B cell (primary cell): ENCODE data around the gene SERINC5. TPM values are rescaled to one million over a fixed set of nuclear protein-coding genes. Genes with fewer than 3 reads are reported as not detected.

ENCODE experiments used
- ATAC-seq: fragments of 200-7000 bp; cut with Tn5 transposase; one replicate; pipeline ENCODE4 v1.10.0; 2021; ENCODE audit warnings: low read depth, mild to moderate bottlenecking, moderate number of reproducible peaks, moderate library complexity
- CTCF ChIA-PET: fragments of 350-600 bp; sonication (Branson Sonifier 250); formaldehyde crosslinking; loops from one replicate; lab custom pipeline; 2021; ENCODE audit warnings: antibody characterized with exemption, inconsistent platforms; lab: Charles Lee
- POLR2A ChIA-PET: fragments of 350-600 bp; sonication (Branson Sonifier 250); formaldehyde crosslinking; loops from one replicate; lab custom pipeline; 2021; ENCODE audit warnings: antibody characterized with exemption; lab: Charles Lee
- DNase-seq: peaks from one replicate; pipeline ENCODE4 v3.0.0; 2013
- H2AFZ ChIP-seq: 2 replicates; pipeline ENCODE4 v1.6.1; 2012; ENCODE audit warnings: mild to moderate bottlenecking, low read depth, low read length; ENCODE audit not compliant: insufficient read depth, poor library complexity, severe bottlenecking
- H3K27ac ChIP-seq, 2 donors: 1 replicate in 1 of 2; 2 replicates in 1 of 2; pipeline ENCODE4 v1.5.1; 2012 to 2013; ENCODE audit warnings: low read length in 2 of 2, mild to moderate bottlenecking in 2 of 2, moderate library complexity in 1 of 2
- H3K27me3 ChIP-seq, 4 experiments: fragments of 200-600 bp in 1 of 4; sonication (generic) in 1 of 4; replicated peaks in 1 of 4; 1 replicate in 2 of 4; 2 replicates in 2 of 4; pipeline versions ENCODE4 v1.6.1 to v1.7.0; 2013 to 2016; ENCODE audit warnings: low read length in 3 of 4, mild to moderate bottlenecking in 2 of 4, mixed read lengths in 1 of 4, moderate library complexity in 1 of 4; ENCODE audit not compliant: insufficient read depth in 4 of 4, control insufficient read depth in 3 of 4; ENCODE audit errors: control extremely low read depth in 1 of 4
- H3K36me3 ChIP-seq, 2 experiments: replicated peaks in 1 of 2; 1 replicate in 1 of 2; 2 replicates in 1 of 2; pipeline versions ENCODE4 v1.6.1 to v1.7.1; 2013; ENCODE audit warnings: low read length in 1 of 2; ENCODE audit not compliant: insufficient read depth in 2 of 2, control insufficient read depth in 1 of 2; ENCODE audit errors: control extremely low read depth in 1 of 2, extremely low read depth in 1 of 2
- H3K4me1 ChIP-seq, 2 donors: fragments of 200-600 bp in 1 of 2; sonication (generic) in 1 of 2; 1 replicate in 1 of 2; 2 replicates in 1 of 2; pipeline versions ENCODE4 v1.5.1 to v1.6.1; 2013 to 2017; ENCODE audit warnings: low read length in 2 of 2; ENCODE audit not compliant: control insufficient read depth in 2 of 2, insufficient read depth in 2 of 2
- H3K4me2 ChIP-seq: replicated peaks from 2 replicates; pipeline ENCODE3; 2012; ENCODE audit warnings: mild to moderate bottlenecking, low read depth, low read length; ENCODE audit not compliant: poor library complexity, severe bottlenecking
- H3K4me3 ChIP-seq, 5 experiments: fragments of 200-600 bp in 1 of 5; sonication (generic) in 1 of 5; 1 replicate in 3 of 5; 2 replicates in 2 of 5; pipeline versions ENCODE4 v1.5.1 to v1.7.0; 2011 to 2016; ENCODE audit warnings: low read length in 4 of 5, mild to moderate bottlenecking in 4 of 5, low read depth in 2 of 5, control low read depth in 1 of 5, moderate library complexity in 1 of 5; ENCODE audit not compliant: insufficient read depth in 1 of 5; ENCODE audit errors: control extremely low read depth in 1 of 5, extremely low read depth in 1 of 5
- H3K79me2 ChIP-seq: fragments of 200-600 bp; sonication (generic); one replicate; pipeline ENCODE4 v1.6.0; 2016; ENCODE audit warnings: low read length; ENCODE audit not compliant: control insufficient read depth, insufficient read depth
- H3K9ac ChIP-seq: fragments of 200-600 bp; sonication (generic); 2 replicates; pipeline ENCODE4 v1.6.1; 2017; ENCODE audit warnings: mild to moderate bottlenecking, low read length, moderate library complexity
- H3K9me3 ChIP-seq, 3 donors: one replicate each; pipeline versions ENCODE4 v1.6.1 to v1.7.1; 2013; ENCODE audit warnings: low read length in 2 of 3; ENCODE audit not compliant: control insufficient read depth in 2 of 3, insufficient read depth in 1 of 3; ENCODE audit errors: control extremely low read depth in 1 of 3
- H4K20me1 ChIP-seq: 2 replicates; pipeline ENCODE4 v1.6.0; 2012; ENCODE audit warnings: mild to moderate bottlenecking, low read length; ENCODE audit not compliant: insufficient read depth, control insufficient read depth, poor library complexity, severe bottlenecking
- H3K27ac Mint-ChIP-seq: one replicate; pipeline ENCODE4 v1.8.0; 2021; ENCODE audit warnings: mixed read lengths
- H3K27me3 Mint-ChIP-seq: one replicate; pipeline ENCODE4 v1.8.0; 2021; ENCODE audit warnings: mixed read lengths
- H3K4me1 Mint-ChIP-seq: one replicate; pipeline ENCODE4 v1.8.0; 2021; ENCODE audit warnings: mixed read lengths
- H3K4me3 Mint-ChIP-seq: one replicate; pipeline ENCODE4 v1.8.0; 2021; ENCODE audit warnings: mixed read lengths
- H3K9me3 Mint-ChIP-seq: one replicate; pipeline ENCODE4 v1.8.0; 2022; ENCODE audit warnings: mixed read lengths; ENCODE audit not compliant: insufficient read depth
- CTCF ChIP-seq: fragments of 200-600 bp; IDR thresholded peaks from one replicate; pipeline ENCODE4 v1.8.0; 2022; ENCODE audit warnings: antibody characterized with exemption, mild to moderate bottlenecking
- EZH2 ChIP-seq: IDR thresholded peaks from 2 replicates; pipeline ENCODE4 v1.6.1; 2012; ENCODE audit warnings: borderline replicate concordance, low read depth, mild to moderate bottlenecking, moderate library complexity, low read length; ENCODE audit not compliant: insufficient read depth, poor library complexity, severe bottlenecking
- WGBS: methylation state at CpG from one replicate; pipeline ENCODE4 v1.1.5; 2013; ENCODE audit warnings: missing lambda C conversion rate; ENCODE audit not compliant: insufficient coverage; 5-methylcytosine and 5-hydroxymethylcytosine counted together
- intact Hi-C: fragments of 100-400 bp; cut with micrococcal nuclease; formaldehyde crosslinking; loops from one replicate; pipeline ENCODE4 v1.10.0; 2022
- polyA plus RNA-seq: library from polyadenylated mRNA; depleted of rRNA; stranded (reverse); fragments of >200 nt; gene quantifications from 2 replicates; pipeline ENCODE4 v1.2.3, GENCODE V29; 2012
- total RNA-seq, 2 donors: library from RNA; stranded (reverse); fragments of 120-200 nt in 1 of 2; gene quantifications; 1 replicate in 1 of 2; 2 replicates in 1 of 2; pipeline versions ENCODE4 v1.2.3 to v1.2.4, GENCODE V29; 2013 to 2022

SERINC5 gene
- total and polyA plus RNA-seq, 2 donors (not counting 1 experiment from before 2014, with no cell fraction given) = 2.4 to 9.5 TPM

GRCh38 chr5:80296121-80296520, 40.3 kb upstream of the SERINC5 start:
- H2AFZ ChIP-seq = no peak overlapping the region
- no peak overlapping the region for H3K27ac ChIP-seq
- no peak overlapping the region for H3K27ac Mint-ChIP-seq
- no peaks in the 10 kb centered on the region for H3K9me3 ChIP-seq
- H3K9me3 Mint-ChIP-seq = no peaks in the 10 kb centered on the region
- no peaks in the 10 kb centered on the region for H4K20me1 ChIP-seq
- ChIA-PET CTCF (interaction anchor here (0.7 kb wide), 1 partner anchor 11 kb away, joined by 4 read pairs; no protein-coding TSS in a partner anchor), POLR2A (no interaction called here)
- H3K9ac ChIP-seq = no peak overlapping the region
- no peak for TF ChIP-seq EZH2
- TF ChIP-seq CTCF = no peak
- H3K4me1 ChIP-seq = no peaks in the 10 kb centered on the region
- 92% methylated on average over 4 of the region's 6 CpGs for WGBS
- no peak for ATAC-seq
- H3K27me3 ChIP-seq = no peaks in the 10 kb centered on the region
- intact Hi-C loops = no loop called here
- H3K4me3 Mint-ChIP-seq = no peak overlapping the region
- no peak for DNase-seq
- no peak overlapping the region for H3K4me2 ChIP-seq
- no peaks in the 10 kb centered on the region for H3K79me2 ChIP-seq
- H3K27me3 Mint-ChIP-seq = peaks cover 6% of the 10 kb centered on the region
- H3K4me1 Mint-ChIP-seq = no peaks in the 10 kb centered on the region
- H3K4me3 ChIP-seq = no peak overlapping the region
- H3K36me3 ChIP-seq = no peaks in the 10 kb centered on the region

GRCh38 chr5:80291761-80292160, 35.9 kb upstream of the SERINC5 start:
- intact Hi-C loops = no loop called here
- Mint-ChIP-seq H3K27me3 (no peaks in the 10 kb centered on the region), H3K4me1 (no peaks in the 10 kb centered on the region), H3K27ac (no peak overlapping the region), H3K4me3 (no peak overlapping the region), H3K9me3 (no peaks in the 10 kb centered on the region)
- Histone ChIP-seq H3K4me3 (no peak overlapping the region), H3K4me2 (no peak overlapping the region), H3K27ac (no peak overlapping the region), H3K27me3 (no peaks in the 10 kb centered on the region), H3K9ac (no peak overlapping the region), H3K36me3 (no peaks in the 10 kb centered on the region), H2AFZ (no peak overlapping the region), H3K79me2 (no peaks in the 10 kb centered on the region), H4K20me1 (no peaks in the 10 kb centered on the region), H3K4me1 (no peaks in the 10 kb centered on the region), H3K9me3 (no peaks in the 10 kb centered on the region)
- ATAC-seq = no peak
- WGBS = 84% methylated on average over 7 of the region's 8 CpGs
- ChIA-PET CTCF (interaction anchor here (1.8 kb wide), 1 partner anchor 17 kb away, joined by 3 read pairs; no protein-coding TSS in a partner anchor), POLR2A (no interaction called here)
- no peak for TF ChIP-seq CTCF
- no peak for TF ChIP-seq EZH2
- no peak for DNase-seq
